Umbilical cord (tissue), 2 donors: ENCODE measurements around the gene TCF4. TPM values are rescaled to one million over a fixed set of nuclear protein-coding genes. Genes with fewer than 3 reads are reported as not detected.

ENCODE experiments used
- DNase-seq: peaks from one replicate; pipeline ENCODE4 v3.0.0-alpha.2; 2015; ENCODE audit warnings: low spot score
- total RNA-seq: library from RNA; depleted of rRNA; stranded (reverse); fragments of >200 nt; gene quantifications from one replicate; pipeline ENCODE4 v1.2.3, GENCODE V29; 2014; ENCODE audit warnings: low replicate concordance; ENCODE audit not compliant: insufficient read depth

Gene TCF4
- total RNA-seq, 1 donor from 2014 or later = 136 TPM

DNA sequence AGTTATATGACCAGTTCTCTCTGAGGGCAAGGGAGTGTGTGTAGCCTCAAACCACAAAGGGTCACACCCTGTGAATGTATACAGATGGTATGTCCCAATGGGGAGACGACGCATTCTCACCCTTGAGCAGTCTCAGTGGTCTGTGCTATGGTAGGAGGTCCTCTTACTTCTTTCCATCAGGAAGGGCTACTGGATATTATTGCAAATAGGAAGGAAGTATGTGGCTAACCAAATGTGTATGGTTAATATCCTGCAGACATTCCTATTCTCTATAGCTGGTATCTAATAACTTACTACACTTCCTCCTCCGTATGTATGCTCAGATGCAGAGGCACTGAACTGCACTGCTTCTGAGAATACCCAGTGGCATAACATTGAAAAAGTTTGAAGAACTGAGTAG is 322.0 kb downstream of the TCF4 start:
- no peak for DNase-seq

DNA sequence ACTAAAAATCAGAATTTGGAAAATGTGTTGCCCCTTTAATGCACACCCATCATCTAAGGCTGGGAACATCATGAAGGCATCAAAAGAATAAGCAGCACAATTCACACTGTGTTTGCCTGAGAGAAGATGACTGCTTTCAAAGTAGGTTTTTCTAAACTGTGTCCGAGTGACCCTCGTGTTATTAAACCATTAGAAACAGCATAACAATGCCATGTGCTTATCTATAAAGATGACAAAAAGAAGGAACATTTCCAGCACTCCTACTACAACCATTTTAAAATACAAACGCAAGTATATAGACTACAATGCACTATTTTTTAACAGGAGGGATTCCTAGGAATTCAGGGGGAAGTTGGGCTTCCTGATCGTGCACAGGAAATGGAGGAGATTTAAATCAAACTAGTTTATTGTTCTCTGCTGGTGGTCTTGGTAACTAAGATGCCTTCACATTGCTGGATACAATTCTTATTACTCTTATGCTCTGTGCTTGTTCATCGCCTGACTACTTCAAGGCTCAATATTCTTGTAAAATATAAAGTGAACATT is 322.8 kb downstream of the TCF4 start:
- no peak for DNase-seq

DNA sequence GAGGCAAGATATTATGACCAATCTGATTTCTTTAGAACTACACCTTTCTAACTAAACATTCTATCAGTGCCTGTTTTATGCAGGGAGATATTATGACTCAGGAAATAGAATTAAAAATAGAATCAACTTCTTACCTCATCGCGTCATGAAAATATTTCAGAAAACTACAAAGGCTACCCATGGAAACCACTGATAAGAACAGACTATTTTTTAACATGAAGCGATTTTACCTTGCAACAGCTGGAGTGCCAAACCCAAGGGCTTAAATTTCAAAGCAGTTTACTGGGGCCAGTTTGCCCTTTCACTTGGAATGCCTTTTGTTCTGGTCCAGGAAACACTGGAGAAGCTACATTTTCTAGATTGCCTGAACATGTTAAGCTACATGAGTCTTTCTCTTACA is 323.9 kb downstream of the TCF4 start:
- DNase-seq = peak; percentile 63

DNA sequence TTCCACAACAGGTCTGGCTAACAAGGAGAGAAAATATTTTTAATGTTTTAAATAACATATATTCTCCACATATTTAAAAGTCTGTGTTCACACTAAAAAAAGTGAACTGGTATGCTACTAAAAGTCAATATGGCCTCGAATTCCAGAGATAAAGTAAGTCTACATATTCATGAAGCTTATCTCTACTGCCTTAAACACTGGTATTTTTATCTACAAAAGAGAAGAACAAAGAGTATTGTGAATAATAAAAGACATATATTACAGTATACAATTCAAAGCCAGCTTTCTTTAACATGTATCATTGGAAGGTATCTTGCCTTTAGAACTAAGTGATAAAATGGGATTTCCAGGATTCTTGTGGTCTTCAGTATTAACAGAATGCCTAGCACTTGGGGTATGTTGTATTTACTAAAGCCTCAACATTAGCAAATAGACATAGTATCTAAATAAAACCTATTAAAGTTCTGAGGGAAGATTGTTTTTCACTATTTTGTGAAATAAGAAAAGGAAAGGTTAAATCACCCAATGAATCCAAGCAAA is 325.9 kb downstream of the TCF4 start:
- no peak for DNase-seq

DNA sequence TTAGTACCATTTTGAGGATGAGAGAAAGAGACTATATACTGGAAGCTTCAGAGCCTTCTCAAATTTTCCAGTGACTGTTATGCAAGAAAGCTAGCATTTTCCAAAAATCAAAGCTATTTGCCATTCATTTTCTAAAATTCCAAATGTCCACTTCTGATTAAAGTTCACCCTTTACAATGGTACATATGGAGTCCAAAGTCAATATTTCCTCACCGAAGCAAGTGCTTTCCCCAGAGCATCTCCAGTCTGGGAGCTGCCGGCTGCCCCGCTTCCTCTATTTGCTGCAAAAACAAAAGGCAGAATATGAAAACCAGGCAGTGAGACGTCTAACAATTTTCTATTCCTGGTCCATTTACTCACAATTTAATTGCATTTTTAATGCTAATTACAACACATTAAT is 326.7 kb downstream of the TCF4 start:
- no peak for DNase-seq

DNA sequence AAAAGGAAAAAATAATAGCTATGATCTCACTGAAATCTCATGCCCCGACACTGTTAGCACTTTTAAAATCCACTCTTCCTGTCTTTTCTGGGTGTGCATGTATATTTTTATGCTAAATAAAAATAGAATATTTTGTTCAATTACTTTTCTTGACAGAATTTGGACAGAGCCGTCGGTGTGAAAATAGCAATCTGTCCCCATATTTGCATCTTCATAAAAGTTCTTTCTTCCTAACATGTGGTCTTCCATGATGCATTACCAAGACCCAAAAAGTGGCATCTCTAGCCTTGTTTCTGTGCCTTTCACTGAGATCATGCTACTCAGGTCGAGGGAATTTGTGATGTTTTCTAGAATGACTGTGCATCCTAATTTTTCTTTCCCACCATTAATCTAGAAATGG is 329.9 kb downstream of the TCF4 start:
- DNase-seq = no peak

DNA sequence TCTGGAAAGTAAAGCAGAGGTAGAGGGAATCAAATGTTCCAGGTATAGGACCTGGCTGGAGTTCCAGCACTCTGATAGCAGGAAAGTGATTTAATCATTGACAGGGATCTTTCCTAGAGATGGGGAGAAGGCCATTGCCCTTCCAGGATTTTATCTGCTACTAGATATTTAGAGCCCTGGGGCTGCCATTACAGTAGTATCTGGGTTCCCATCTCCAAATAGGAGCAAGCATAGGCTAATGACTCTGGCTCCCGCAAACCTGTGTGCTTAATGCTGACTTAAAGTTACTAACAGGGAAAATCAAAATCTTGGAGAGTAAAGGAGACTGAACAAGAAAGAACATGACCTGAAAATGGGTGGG is 331.1 kb downstream of the TCF4 start:
- no peak for DNase-seq

DNA sequence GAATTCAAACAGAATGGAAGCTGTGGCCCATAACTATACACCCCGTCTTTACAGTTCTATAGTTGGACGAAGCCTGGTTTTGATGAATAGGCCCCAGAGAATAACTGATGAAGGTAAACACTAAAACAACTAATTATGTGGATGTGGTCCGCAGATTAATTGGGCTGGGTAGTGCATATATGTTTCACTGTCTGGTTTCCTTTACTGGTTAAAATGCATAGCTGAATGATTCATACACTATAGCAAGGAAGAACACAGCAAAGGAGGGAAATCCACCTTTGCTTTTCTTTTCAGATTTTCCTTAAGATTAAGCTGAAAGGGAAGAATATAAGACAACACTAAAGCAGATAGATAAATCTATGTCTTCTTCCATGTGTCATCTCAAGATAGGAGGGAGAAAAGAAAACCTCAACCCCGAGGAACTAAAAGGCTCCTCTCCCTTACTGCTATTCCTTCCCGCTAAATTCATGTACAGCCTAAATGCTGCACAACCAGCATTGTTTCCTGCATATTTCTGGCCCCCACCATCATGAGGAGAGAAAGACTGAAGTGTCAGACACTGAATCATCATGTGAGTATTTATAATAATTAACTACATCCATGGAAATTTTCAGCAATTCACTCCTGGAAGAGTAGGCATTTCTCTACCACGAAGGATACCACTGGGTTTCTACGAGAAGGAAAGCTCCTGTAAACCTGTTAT is 331.6 kb downstream of the TCF4 start:
- no peak for DNase-seq

DNA sequence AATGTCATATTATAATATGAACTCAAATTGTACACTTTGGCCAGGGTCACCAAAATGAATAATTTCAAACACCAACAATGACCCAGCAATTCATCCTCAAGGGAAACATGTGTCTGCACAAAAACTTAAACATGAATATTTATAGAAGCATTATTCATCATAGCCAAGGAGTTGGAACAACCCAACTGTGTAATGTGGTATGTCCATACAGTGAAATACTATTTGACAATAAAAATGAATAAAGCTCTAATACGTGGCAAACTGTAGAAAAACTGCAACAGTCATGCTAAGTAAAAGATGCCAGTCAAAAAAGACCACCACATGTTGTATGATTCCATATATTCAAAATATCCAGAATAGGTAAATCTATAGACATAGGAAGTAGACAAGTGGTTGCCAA is 334.2 kb downstream of the TCF4 start:
- no peak for DNase-seq

DNA sequence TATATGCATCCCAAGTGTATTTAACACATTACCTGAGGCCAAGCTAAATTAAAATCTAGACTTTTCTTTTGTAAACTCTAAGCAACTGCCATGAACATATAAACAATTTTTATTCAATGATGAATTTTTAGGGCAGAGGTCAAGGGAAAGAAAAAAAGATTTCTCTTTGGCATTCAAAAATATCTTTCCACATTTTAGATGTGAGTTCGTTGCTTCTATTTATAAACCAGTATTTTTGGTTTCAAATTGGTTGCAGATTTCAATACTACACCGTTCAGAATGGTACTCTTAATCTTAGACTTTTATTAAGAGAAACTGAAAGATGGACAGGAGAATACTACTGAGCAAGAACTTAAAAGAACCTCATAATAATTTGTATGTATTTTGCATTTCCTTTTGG is 335.1 kb downstream of the TCF4 start:
- DNase-seq = no peak

DNA sequence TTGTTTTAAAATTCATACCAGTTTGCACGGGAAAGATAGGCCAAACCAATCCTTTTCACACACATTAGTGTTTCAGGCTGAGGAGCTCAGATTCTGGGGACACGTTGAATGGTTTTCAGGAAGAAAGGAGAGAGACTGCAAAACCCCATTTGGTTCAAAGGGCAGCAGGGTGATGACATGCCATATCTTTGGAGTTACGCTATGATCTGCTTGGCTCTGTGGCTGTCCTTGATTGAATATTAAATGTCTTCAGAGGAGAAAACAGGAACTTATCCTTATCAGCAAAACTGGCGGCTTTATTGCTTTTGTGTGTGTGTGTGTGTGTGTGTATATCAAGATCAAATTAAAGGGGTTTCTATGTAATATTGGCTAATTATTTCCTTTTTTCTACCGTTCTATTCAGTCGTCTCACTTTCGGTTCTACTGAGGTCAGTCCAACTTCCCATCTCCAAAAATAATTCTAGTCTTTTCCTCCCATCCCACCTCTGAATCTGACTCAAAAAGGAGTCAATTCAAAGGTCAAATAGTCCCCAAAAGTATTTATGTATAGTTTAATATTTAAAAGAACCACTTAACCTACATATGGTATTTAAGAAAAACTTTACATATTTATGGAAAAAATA is 335.8 kb downstream of the TCF4 start:
- DNase-seq = peak; percentile 20

DNA sequence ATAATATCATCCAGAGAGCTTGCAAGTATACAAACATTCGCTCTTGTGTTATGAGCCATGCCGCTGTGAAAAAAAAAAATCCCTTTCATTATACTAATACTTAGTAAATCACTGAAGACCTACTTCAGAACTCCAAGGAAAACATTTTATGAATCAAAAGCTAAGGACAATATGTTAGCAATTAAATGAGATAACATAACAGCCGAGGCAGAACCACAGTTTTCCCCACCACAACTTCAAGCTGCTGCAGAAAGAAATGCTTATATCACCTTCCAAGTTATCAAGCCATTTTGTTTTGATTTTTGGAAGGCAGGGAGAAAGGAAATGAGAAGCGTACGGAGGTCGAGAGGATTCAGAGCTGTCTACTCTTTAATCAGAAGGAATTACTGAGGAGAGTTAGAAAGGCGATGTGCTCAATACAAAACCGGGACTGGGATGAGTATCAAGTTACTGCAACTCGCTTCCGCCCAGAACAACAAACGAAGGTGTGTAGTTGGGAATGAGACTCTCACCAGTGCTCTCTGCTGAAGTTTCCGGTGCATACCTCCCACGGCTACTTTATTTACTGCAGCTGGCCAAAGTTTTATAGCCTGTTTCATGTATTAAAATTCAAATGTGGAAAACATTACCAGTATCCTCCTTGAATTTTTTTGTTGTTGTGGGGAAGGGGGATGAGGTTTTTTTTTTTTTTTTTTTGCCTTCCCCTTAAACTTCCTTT is 336.6 kb downstream of the TCF4 start:
- DNase-seq = no peak

DNA sequence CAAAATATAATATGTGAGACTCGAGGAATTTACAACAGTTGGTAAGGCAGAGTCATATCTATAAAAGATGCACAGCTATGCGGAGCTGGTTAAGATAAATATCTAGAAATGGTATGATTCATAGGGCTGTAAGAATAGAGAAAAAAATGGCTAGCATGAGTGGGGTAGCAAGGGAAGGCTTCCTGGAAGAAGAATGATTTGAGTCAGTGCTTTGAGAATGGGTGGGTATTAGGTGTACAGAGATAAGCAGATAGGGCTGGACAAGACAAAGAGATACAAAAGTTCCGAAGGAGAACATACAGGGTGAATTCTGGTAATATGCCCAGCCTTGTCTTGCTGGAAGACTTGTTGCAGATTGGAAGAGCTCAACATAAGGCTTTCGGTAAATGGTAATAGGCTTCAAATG is 337.2 kb downstream of the TCF4 start:
- peak; percentile 54 for DNase-seq

DNA sequence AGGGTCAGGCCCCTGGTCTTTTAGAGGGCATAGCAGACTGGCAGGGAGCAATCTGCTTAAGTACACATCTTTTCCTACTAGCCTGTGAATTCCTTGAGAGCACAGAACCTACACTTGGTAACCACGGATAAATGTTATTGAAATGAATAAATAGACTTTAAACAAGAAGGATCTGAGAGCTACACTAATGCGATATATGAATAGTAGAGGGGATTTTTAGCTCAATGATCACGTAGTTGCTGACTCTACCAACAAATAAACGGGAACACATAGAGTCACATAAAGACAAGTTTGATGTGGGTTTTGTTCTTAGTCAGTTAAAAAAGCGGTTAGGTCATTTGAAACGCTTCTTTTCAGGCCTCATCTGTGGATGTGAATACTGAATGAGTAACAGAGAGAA is 338.4 kb downstream of the TCF4 start:
- DNase-seq = no peak

DNA sequence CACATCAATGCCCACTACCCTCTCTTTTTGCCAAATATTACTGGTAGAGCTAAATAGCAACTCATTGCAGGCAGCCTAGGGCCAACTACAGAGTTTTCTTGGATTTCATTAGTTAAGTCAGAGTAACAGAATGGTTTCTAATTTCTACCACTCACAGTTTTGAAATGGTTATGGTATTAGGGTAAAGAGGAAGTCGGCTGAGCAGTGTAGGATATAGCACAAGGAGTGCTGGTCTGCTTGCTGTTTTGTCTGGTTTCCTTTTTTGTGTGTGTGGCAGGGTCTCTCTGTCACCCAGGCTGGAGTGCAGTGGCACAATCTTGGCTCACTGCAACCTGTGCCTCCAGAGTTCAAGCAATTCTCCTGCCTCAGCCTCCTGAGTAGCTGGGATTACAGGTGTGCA is 339.5 kb downstream of the TCF4 start:
- no peak for DNase-seq

DNA sequence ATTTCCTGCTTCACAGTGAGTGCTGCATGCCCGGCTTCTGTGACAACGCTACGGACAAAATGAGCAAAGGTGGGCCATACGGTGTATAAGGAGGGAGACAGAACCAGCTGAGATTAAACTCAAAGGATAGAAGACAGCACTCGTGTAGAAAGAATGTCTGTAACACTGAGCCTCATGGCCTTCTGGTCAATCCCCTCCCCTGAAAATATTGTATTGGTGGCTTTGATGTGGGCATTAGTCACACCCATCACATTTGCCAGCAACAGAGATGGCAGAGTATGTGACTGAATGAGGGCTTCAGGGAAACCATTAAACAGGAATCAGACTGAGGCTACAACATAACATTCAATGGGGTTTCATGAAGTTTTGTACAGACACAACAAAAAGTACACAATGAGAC is 341.0 kb downstream of the TCF4 start:
- DNase-seq = no peak

DNA sequence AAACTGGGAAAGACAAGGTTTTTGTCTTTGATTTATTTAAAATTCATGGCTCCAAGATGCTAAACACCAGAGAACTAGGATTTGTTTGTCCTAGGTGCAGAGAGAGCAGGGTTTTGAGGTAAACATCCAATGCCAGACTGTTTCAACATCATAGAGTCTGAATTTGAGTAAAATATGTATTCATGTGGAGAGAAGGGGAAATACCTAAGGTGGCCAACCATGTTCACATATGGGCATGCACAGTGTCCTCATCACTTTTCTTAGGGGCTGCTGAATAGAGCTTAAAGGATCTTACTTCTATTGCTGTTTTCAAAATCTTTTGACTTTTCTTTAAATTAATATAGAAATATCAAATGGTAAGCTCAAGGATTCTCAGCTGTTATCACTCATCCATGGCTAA is 341.7 kb downstream of the TCF4 start:
- DNase-seq = no peak

DNA sequence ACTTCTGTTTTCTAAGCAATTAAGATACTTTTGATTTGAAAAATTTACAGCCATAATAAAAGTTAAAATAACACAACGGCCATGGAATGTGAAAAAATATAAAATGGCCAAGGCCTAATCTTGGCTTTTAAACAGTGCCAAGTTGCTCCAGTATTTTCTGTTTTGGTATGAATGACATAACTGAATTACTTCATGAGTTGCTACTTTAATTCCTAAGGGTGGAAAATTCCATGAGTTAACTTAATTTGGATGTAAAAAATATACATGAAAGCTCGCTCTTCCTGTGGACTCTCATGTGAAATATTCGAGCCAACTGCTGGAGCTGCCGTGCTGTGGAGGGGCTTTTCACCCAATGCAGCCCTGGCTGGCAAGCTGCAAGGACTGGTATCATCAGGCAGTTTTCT is 342.8 kb downstream of the TCF4 start:
- DNase-seq = peak; percentile 49

DNA sequence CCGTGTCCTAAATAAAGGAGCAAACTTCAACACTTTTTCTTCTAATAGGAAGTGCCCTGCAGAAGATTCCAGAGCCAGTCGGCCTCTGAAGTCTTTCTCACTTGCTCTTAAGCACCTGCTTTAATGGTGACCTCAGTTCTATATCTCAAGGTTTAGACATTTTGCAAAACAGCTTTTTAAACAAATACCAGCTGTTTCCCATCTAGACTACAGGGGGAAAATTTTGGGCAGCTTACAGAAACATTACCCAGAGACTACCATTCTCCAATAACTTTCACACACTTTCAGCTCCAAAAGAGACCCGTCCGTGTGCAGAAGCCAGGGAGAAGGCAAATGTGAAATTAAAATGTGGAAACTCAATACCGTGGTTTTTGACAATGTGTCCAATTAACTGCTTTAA is 343.4 kb downstream of the TCF4 start:
- DNase-seq = no peak

DNA sequence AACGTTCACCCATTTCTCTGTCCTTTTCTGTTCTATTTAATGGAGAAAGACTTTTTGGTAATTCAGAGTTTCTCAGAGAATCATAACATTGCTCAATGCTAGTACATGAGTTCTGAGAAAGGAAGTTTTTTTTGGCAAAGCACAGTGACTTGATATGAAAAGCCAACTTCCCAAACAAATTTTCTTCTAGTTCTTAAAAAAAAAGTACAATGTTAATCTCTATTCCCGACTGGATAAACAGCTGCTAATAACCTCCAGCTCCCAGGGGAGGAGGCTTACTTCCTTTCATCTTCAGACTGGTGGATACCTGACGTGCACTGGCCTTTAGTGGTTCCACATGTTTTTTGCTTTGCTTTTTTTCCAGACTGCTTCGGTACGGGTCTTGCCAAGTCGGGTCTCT is 344.1 kb downstream of the TCF4 start:
- peak; percentile 66 for DNase-seq

DNA sequence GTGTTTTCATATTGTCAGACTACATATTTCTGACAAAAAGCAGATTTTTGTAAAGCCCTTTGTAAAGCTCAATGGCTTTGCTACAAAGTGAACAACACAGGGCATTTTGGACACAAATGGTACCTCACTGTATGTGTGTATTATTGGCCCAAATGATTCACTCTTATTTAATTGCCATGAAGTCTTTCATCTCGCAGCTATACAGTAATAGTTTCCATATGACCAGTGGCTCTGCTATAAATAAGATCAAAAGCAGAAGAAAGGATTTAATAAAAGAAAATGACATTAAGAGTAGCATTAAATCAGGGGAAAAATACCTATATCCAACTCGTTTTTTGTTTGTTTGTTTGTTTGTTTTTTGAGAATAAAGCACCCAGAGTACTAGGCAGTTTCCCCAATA is 344.7 kb downstream of the TCF4 start:
- DNase-seq = peak; percentile 40

DNA sequence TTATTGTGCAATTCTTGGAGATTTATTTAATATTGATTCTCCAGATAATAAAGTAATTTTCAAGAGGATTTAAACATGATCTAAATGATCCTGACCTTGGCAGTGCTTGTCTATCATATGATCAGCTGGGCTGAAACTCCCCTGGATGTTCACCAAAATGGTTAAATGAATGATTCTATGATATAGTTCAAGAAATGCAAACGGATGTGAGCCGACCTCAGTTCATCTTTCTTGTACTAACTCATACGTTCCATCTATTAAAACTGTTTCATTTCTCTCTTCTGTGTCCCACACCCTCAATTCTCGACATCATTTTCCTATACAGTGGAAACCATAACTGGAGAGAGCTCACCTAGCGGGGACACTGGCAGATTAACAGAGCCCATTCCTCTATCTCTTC is 347.0 kb downstream of the TCF4 start:
- DNase-seq = no peak

DNA sequence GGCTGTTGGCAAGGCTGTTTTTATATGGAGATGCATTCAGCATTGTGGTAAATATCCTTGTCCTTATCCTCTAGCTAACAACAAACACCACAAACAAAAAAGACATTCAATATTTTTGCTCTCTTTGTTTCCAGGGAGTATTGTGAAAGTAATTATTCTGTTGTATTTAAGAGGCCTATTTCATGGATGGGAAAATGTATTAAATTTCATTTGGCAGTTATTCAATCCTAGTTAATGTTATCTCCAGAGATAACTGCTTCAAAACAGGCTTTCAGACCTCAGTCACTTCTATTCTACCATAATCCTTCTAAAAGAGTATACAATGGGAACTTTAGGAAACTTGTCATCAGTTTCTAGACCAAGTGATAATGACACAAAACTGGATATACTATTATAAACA is 348.3 kb downstream of the TCF4 start:
- no peak for DNase-seq
